Measurements from ENCODE around the gene KLK14. TPM values are rescaled to one million over a fixed set of nuclear protein-coding genes. Genes with fewer than 3 reads are reported as not detected.

Gene KLK14
- total RNA-seq = not detected in 2 replicates

GRCh38 chr19:51082611-51083010 is at the start of gene KLK14:
TSS of gene KLK14 (minus strand) at chr19:51082887. CDS start at chr19:51082614, 273 bp downstream.

GRCh38 chr19:51124729-51125128 is 42.0 kb upstream of the KLK14 start, which contains the start of gene SIGLEC9:
TSS of gene SIGLEC9 (plus strand) at chr19:51124906. CDS start at chr19:51124975, 69 bp downstream.

GRCh38 chr19:51108066-51108804 is 25.5 kb upstream of the KLK14 start, which contains the start of gene CTU1:
TSS of gene CTU1 (minus strand) at chr19:51108409. CDS start at chr19:51104569, 3,840 bp downstream.

GRCh38 chr19:51064534-51065220 is 18.0 kb downstream of the KLK14 start, which contains the start of gene KLK13:
TSS of gene KLK13 (minus strand) at chr19:51065092. CDS start at chr19:51065067, 25 bp downstream.

GRCh38 chr19:51034704-51035103 is 48.0 kb downstream of the KLK14 start, which contains the start of gene KLK12:
TSS of gene KLK12 (minus strand) at chr19:51035002. CDS start at chr19:51034621, 381 bp downstream.

Other genes with a start within 250 kb of the KLK14 start
- not detected in 2 replicates for gene KLK15, start 249.3 kb downstream of the KLK14 start, total RNA-seq
- not detected in 2 replicates for gene KLK3, start 228.0 kb downstream of the KLK14 start, total RNA-seq
- not detected in 2 replicates for gene KLK2, start 209.4 kb downstream of the KLK14 start, total RNA-seq
- not detected in 2 replicates for gene KLK4, start 171.5 kb downstream of the KLK14 start, total RNA-seq
- not detected in 2 replicates for gene KLK5, start 129.8 kb downstream of the KLK14 start, total RNA-seq
- not detected in 2 replicates for gene KLK6, start 113.3 kb downstream of the KLK14 start, total RNA-seq
- gene KLK7, start 99.0 kb downstream of the KLK14 start, total RNA-seq = not detected in 2 replicates
- gene KLK8, start 81.3 kb downstream of the KLK14 start, total RNA-seq = not detected in 2 replicates
- gene KLK10, start 63.2 kb downstream of the KLK14 start, total RNA-seq = 1.8 TPM in 1 of 2 replicates, not detected in the other
- gene KLK11, start 56.3 kb downstream of the KLK14 start, total RNA-seq = not detected in 2 replicates
- gene KLK12, start 47.9 kb downstream of the KLK14 start, total RNA-seq = not detected in 2 replicates
- 0.19 TPM in 1 of 2 replicates, not detected in the other for gene KLK13, start 17.8 kb downstream of the KLK14 start, total RNA-seq
- 14.0 and 18.0 TPM in 2 replicates for gene CTU1, start 25.5 kb upstream of the KLK14 start, total RNA-seq
- gene SIGLEC9, start 42.0 kb upstream of the KLK14 start, total RNA-seq = not detected in 2 replicates
- gene SIGLEC7, start 59.4 kb upstream of the KLK14 start, total RNA-seq = not detected in 2 replicates
- gene CD33, start 142.2 kb upstream of the KLK14 start, total RNA-seq = not detected in 2 replicates
- not detected in 2 replicates for gene SIGLECL1, start 168.2 kb upstream of the KLK14 start, total RNA-seq
- 0.44 and 0.62 TPM in 2 replicates for gene IGLON5, start 228.8 kb upstream of the KLK14 start, total RNA-seq

Measured in cardiac ventricle fibroblast (primary cell).